Measurements from ENCODE around the gene HEATR9. TPM values are rescaled to one million over a fixed set of nuclear protein-coding genes. Genes with fewer than 3 reads are reported as not detected.

The HEATR9 gene
- total RNA-seq, 1 donor: 0.09 TPM

GRCh38 chr17:35809855-35810461 lies 58.7 kb downstream of the HEATR9 start:
- H3K4me3 ChIP-seq (ENCODE audit: low read depth, low read length): peak overlapping the region; percentile 98
- TF ChIP-seq CTCF (IDR thresholded peaks at IDR 0.05; ENCODE audit: insufficient read depth, low read length): no peak
- peak; percentile 23 for DNase-seq (ENCODE audit: low read depth)

GRCh38 chr17:35808962-35809854 lies 59.5 kb downstream of the HEATR9 start, which contains the start of gene TAF15:
TSS of gene TAF15 (plus strand) at chr17:35809484. CDS start at chr17:35809570, 86 bp downstream.
- peak within 1 kb of the TSS; percentile 98 for H3K4me3 ChIP-seq (ENCODE audit: low read depth, low read length)

GRCh38 chr17:35808240-35808961 lies 60.3 kb downstream of the HEATR9 start:
- H3K4me3 ChIP-seq (ENCODE audit: low read depth, low read length): peak overlapping the region; percentile 77
- peak; percentile 5 for TF ChIP-seq CTCF (IDR thresholded peaks at IDR 0.05; ENCODE audit: insufficient read depth, low read length)
- DNase-seq (ENCODE audit: low read depth): no peak

More at GRCh38 chr17:35808962-35809854, 59.5 kb downstream of the HEATR9 start, which contains the start of gene TAF15:
- peak; percentile 99 for DNase-seq (ENCODE audit: low read depth)
- peak; percentile 79 for TF ChIP-seq CTCF (IDR thresholded peaks at IDR 0.05; ENCODE audit: insufficient read depth, low read length)

GRCh38 chr17:35807371-35808144 lies 61.1 kb downstream of the HEATR9 start:
- TF ChIP-seq CTCF (IDR thresholded peaks at IDR 0.05; ENCODE audit: insufficient read depth, low read length): no peak
- H3K4me3 ChIP-seq (ENCODE audit: low read depth, low read length): no peak overlapping the region
- DNase-seq (ENCODE audit: low read depth): peak; percentile 68

Small RNAs within 50 kb of the gene (small RNA-seq; reads per million reads assigned to genes)
- 644 reads per million, percentile 99 among the genes with 10 or more reads in this experiment for gene RF00100

Other genes with a start within 250 kb of the HEATR9 start
- 1.5 and 3.8 TPM in 2 replicates for gene RASL10B, start 137.3 kb downstream of the HEATR9 start, total RNA-seq (ENCODE audit: low replicate concordance)
- not detected in 2 replicates for gene GAS2L2, start 115.7 kb downstream of the HEATR9 start, total RNA-seq (ENCODE audit: low replicate concordance)
- gene C17orf50, start 108.0 kb downstream of the HEATR9 start, total RNA-seq (ENCODE audit: low replicate concordance): not detected in 2 replicates
- gene MMP28, start 73.2 kb downstream of the HEATR9 start, total RNA-seq (ENCODE audit: low replicate concordance): 0.09 TPM in 1 of 2 replicates, not detected in the other
- 34.7 and 74.3 TPM in 2 replicates for gene TAF15, start 59.4 kb downstream of the HEATR9 start, total RNA-seq (ENCODE audit: low replicate concordance)
- gene CCL5, start 11.5 kb upstream of the HEATR9 start, total RNA-seq (ENCODE audit: low replicate concordance): not detected in 2 replicates
- gene RDM1, start 61.9 kb upstream of the HEATR9 start, total RNA-seq (ENCODE audit: low replicate concordance): 0.45 TPM in 1 of 2 replicates, not detected in the other
- not detected in 2 replicates for gene LYZL6, start 74.8 kb upstream of the HEATR9 start, total RNA-seq (ENCODE audit: low replicate concordance)
- not detected in 2 replicates for gene CCL16, start 112.6 kb upstream of the HEATR9 start, total RNA-seq (ENCODE audit: low replicate concordance)
- gene CCL14, start 117.8 kb upstream of the HEATR9 start, total RNA-seq (ENCODE audit: low replicate concordance): not detected in 2 replicates
- gene CCL15, start 132.7 kb upstream of the HEATR9 start, total RNA-seq (ENCODE audit: low replicate concordance): not detected in 2 replicates
- not detected in 2 replicates for gene CCL23, start 149.1 kb upstream of the HEATR9 start, total RNA-seq (ENCODE audit: low replicate concordance)
- gene CCL18, start 195.4 kb upstream of the HEATR9 start, total RNA-seq (ENCODE audit: low replicate concordance): not detected in 2 replicates
- 0.18 TPM in 1 of 2 replicates, not detected in the other for gene CCL3, start 221.3 kb upstream of the HEATR9 start, total RNA-seq (ENCODE audit: low replicate concordance)
- gene CCL4, start 234.9 kb upstream of the HEATR9 start, total RNA-seq (ENCODE audit: low replicate concordance): not detected in 2 replicates